SH-SY5Y (cell line): ENCODE measurements around the gene RETN.

ENCODE experiments used
- GATA2 ChIP-seq: IDR thresholded peaks from 2 replicates; pipeline ENCODE4 v1.6.1; 2011; ENCODE audit warnings: mild to moderate bottlenecking, low read depth, low read length
- GATA3 ChIP-seq: IDR thresholded peaks from 2 replicates; pipeline ENCODE4 v1.6.1; 2011; ENCODE audit warnings: low read depth, mild to moderate bottlenecking, low read length, moderate library complexity

DNA sequence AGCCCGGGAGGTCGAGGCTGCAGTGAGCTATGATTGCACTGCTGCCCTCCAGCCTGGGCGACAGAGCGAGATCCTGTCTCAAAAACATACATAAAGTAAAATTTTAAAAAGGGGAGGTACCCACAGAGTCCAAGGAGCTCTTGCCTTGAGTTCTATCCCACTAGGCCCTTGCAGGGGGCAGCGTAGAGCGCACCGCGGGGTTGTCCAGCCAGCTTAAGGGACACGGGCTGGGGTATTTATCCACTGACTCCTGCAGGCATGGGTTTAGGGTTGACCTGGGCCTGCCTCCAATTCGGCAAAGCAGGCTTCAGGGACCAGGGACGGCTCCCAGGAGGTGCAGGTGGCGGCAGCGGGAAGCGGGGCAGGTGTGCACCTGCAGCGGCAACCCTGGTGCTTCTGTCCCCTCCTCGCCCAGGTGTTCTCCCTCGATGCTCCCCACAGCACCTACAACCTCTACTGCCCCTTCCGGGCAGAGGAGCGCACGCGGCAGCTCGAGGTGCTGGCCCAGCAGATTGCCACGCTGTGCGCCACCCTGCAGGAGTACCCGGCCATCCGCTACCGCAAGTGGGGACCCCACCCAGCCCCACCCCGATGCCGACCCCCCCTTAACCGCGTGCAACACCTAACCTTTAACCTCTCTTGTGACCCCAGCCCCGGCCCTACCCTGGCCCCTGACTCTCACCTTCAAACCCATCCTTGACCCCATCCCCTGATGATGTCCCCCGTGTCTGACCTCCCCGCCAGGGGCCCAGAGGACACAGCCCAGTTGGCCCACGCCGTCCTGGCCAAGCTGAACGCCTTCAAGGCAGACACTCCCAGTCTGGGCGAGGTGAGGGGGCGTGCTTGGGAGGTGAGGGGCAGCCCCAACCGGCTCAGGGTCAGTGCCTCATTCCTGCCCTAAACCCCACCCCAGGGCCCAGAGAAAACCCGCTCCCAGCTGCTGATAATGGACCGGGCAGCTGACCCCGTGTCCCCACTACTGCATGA lies 27.3 kb upstream of the RETN start:
- TF ChIP-seq GATA2 (no peak), GATA3 (no peak)
